ENCODE data around the gene KCND2.

The KCND2 gene

GRCh38 chr7:120714945-120715344 lies 442.0 kb downstream of the KCND2 start:
- TF ChIP-seq SIN3A (IDR thresholded peaks at IDR 0.05; ENCODE audit: borderline replicate concordance, insufficient read depth, low read length) (no peak), FOXP2 (optimal IDR thresholded peaks at IDR 0.05; ENCODE audit: borderline replicate concordance, extremely low read depth, extremely low read length, insufficient read depth) (no peak), POLR2AphosphoS5 (IDR thresholded peaks at IDR 0.05; ENCODE audit: low read depth, low read length) (no peak), TAF1 (IDR thresholded peaks at IDR 0.05; ENCODE audit: borderline replicate concordance, insufficient read depth, low read length) (no peak), REST (IDR thresholded peaks at IDR 0.05; ENCODE audit: insufficient read depth in 1 of 2, low read depth in 2 of 2, low read length in 2 of 2) (no peak)

- no peak for TF ChIP-seq REST (IDR thresholded peaks at IDR 0.05; ENCODE audit: insufficient read depth in 1 of 2, low read depth in 2 of 2, low read length in 2 of 2)
Measured at GRCh38 chr7:120716307-120716706, 443.3 kb downstream of the KCND2 start.

- TF ChIP-seq FOXP2 (optimal IDR thresholded peaks at IDR 0.05; ENCODE audit: borderline replicate concordance, extremely low read depth, extremely low read length, insufficient read depth) (no peak), POLR2AphosphoS5 (IDR thresholded peaks at IDR 0.05; ENCODE audit: low read depth, low read length) (no peak), REST (IDR thresholded peaks at IDR 0.05; ENCODE audit: insufficient read depth in 1 of 2, low read depth in 2 of 2, low read length in 2 of 2) (no peak), TAF1 (IDR thresholded peaks at IDR 0.05; ENCODE audit: borderline replicate concordance, insufficient read depth, low read length) (no peak), SIN3A (IDR thresholded peaks at IDR 0.05; ENCODE audit: borderline replicate concordance, insufficient read depth, low read length) (no peak)
Measured at GRCh38 chr7:120717166-120717565, 444.2 kb downstream of the KCND2 start.

GRCh38 chr7:120718361-120718760 lies 445.4 kb downstream of the KCND2 start:
- TF ChIP-seq FOXP2 (optimal IDR thresholded peaks at IDR 0.05; ENCODE audit: borderline replicate concordance, extremely low read depth, extremely low read length, insufficient read depth) (no peak), REST (IDR thresholded peaks at IDR 0.05; ENCODE audit: insufficient read depth in 1 of 2, low read depth in 2 of 2, low read length in 2 of 2) (no peak)

GRCh38 chr7:120720317-120720716 lies 447.3 kb downstream of the KCND2 start:
- TF ChIP-seq TAF1 (IDR thresholded peaks at IDR 0.05; ENCODE audit: borderline replicate concordance, insufficient read depth, low read length) (no peak), SIN3A (IDR thresholded peaks at IDR 0.05; ENCODE audit: borderline replicate concordance, insufficient read depth, low read length) (no peak), FOXP2 (optimal IDR thresholded peaks at IDR 0.05; ENCODE audit: borderline replicate concordance, extremely low read depth, extremely low read length, insufficient read depth) (no peak), REST (IDR thresholded peaks at IDR 0.05; ENCODE audit: insufficient read depth in 1 of 2, low read depth in 2 of 2, low read length in 2 of 2) (no peak)

Data from PFSK-1 (cell line).